ENCODE data around the gene PCAT7.

PCAT7 gene

DNA sequence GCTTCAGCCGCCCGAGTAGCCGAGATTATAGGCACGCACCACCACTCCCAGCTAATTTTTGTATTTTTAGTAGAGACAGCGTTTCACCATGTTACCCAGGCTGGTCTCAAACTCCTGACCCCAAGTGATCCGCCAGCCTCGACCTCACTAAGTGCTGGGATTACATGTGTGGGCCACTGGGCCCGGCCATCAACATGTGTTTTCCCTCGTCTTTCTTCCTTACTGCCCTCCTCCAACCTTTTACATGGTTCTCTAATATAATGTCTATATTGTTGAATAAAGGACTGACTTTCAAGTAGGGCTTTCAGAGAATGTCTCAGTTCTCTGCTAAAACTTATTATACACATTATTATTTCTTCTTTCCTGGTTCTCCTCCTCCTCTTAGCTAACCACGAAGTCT, 21.3 kb upstream of the PCAT7 start (continued):
- TF ChIP-seq, protein P1, sequence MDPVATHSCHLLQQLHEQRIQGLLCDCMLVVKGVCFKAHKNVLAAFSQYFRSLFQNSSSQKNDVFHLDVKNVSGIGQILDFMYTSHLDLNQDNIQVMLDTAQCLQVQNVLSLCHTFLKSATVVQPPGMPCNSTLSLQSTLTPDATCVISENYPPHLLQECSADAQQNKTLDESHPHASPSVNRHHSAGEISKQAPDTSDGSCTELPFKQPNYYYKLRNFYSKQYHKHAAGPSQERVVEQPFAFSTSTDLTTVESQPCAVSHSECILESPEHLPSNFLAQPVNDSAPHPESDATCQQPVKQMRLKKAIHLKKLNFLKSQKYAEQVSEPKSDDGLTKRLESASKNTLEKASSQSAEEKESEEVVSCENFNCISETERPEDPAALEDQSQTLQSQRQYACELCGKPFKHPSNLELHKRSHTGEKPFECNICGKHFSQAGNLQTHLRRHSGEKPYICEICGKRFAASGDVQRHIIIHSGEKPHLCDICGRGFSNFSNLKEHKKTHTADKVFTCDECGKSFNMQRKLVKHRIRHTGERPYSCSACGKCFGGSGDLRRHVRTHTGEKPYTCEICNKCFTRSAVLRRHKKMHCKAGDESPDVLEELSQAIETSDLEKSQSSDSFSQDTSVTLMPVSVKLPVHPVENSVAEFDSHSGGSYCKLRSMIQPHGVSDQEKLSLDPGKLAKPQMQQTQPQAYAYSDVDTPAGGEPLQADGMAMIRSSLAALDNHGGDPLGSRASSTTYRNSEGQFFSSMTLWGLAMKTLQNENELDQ (tag by site-specific recombination; IDR thresholded peaks at IDR 0.05; ENCODE audit: low read depth), result no peak
- TF ChIP-seq, protein P2, sequence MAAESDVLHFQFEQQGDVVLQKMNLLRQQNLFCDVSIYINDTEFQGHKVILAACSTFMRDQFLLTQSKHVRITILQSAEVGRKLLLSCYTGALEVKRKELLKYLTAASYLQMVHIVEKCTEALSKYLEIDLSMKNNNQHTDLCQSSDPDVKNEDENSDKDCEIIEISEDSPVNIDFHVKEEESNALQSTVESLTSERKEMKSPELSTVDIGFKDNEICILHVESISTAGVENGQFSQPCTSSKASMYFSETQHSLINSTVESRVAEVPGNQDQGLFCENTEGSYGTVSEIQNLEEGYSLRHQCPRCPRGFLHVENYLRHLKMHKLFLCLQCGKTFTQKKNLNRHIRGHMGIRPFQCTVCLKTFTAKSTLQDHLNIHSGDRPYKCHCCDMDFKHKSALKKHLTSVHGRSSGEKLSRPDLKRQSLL (tag by site-specific recombination; IDR thresholded peaks at IDR 0.05), result no peak
- no peak for TF ChIP-seq ZNF521 (tag by site-specific recombination; IDR thresholded peaks at IDR 0.05)
- no peak for TF ChIP-seq ZNF341 (tag by site-specific recombination; IDR thresholded peaks at IDR 0.05; ENCODE audit: low read depth)
- TF ChIP-seq, protein P3, sequence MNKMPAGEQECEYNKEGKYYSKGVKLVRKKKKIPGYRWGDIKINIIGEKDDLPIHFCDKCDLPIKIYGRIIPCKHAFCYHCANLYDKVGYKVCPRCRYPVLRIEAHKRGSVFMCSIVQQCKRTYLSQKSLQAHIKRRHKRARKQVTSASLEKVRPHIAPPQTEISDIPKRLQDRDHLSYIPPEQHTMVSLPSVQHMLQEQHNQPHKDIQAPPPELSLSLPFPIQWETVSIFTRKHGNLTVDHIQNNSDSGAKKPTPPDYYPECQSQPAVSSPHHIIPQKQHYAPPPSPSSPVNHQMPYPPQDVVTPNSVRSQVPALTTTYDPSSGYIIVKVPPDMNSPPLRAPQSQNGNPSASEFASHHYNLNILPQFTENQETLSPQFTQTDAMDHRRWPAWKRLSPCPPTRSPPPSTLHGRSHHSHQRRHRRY (tag by site-specific recombination; IDR thresholded peaks at IDR 0.05), result no peak
- TF ChIP-seq, protein P4, sequence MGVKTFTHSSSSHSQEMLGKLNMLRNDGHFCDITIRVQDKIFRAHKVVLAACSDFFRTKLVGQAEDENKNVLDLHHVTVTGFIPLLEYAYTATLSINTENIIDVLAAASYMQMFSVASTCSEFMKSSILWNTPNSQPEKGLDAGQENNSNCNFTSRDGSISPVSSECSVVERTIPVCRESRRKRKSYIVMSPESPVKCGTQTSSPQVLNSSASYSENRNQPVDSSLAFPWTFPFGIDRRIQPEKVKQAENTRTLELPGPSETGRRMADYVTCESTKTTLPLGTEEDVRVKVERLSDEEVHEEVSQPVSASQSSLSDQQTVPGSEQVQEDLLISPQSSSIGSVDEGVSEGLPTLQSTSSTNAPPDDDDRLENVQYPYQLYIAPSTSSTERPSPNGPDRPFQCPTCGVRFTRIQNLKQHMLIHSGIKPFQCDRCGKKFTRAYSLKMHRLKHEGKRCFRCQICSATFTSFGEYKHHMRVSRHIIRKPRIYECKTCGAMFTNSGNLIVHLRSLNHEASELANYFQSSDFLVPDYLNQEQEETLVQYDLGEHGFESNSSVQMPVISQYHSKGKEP (tag by site-specific recombination; IDR thresholded peaks at IDR 0.05), result no peak
- TF ChIP-seq ZNF433 (tag by site-specific recombination; IDR thresholded peaks at IDR 0.05; ENCODE audit: low read depth), result no peak
- no peak for TF ChIP-seq ZNF791 (tag by site-specific recombination; IDR thresholded peaks at IDR 0.05)
- TF ChIP-seq, protein P5, sequence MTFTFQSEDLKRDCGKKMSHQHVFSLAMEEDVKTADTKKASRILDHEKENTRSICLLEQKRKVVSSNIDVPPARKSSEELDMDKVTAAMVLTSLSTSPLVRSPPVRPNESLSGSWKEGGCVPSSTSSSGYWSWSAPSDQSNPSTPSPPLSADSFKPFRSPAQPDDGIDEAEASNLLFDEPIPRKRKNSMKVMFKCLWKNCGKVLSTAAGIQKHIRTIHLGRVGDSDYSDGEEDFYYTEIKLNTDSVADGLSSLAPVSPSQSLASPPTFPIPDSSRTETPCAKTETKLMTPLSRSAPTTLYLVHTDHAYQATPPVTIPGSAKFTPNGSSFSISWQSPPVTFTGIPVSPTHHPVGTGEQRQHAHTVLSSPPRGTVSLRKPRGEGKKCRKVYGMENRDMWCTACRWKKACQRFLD (tag by site-specific recombination; IDR thresholded peaks at IDR 0.05), result no peak
- no peak for TF ChIP-seq ZNF335 (tag by site-specific recombination; conservative IDR thresholded peaks at IDR 0.05)

DNA sequence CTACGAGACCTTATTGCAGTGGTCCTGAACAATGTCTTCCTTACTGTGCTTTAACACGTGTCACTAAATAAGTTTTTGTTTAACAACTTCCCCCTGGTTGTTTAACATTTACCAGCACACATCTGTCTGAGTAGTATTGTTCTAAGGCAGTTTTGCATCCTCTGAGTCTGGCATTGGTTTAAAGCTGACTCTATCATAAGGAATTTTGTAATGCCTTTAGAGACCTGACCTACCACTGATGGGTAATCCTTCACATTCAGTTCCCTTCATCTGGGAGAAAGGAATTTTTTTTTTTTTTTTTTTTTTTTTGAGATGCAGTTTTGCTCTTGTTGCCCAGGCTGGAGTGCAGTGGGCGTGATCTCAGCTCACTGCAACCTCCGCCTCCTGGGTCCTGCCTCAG, 20.0 kb upstream of the PCAT7 start:
- H3K4me1 ChIP-seq (ENCODE audit: control insufficient read depth, insufficient read depth, low read length), result no peaks in the 10 kb centered on the region
- H3K27ac ChIP-seq (ENCODE audit: extremely low read depth, low read depth, low read length), result no peak overlapping the region
- H3K9me3 ChIP-seq (ENCODE audit: control insufficient read depth, insufficient read depth, low read depth, low read length), result no peaks in the 10 kb centered on the region
- no peak overlapping the region for H3K4me3 ChIP-seq (ENCODE audit: low read depth, low read length)
- H3K36me3 ChIP-seq (ENCODE audit: control insufficient read depth in 2 of 2, insufficient read depth in 1 of 2, low read length in 2 of 2), result no peaks in the 10 kb centered on the region
- POLR2A ChIA-PET, result no interaction called here
- CTCF ChIA-PET, result interaction anchor here (0.6 kb wide), 1 partner anchor 8 kb away, joined by 3 read pairs; no protein-coding TSS in a partner anchor
- TF ChIP-seq ZNF140 (tag by site-specific recombination; IDR thresholded peaks at IDR 0.05) (no peak), ZNF23 (tag by site-specific recombination; IDR thresholded peaks at IDR 0.05; ENCODE audit: borderline replicate concordance) (no peak), ZBTB1 (tag by site-specific recombination; IDR thresholded peaks at IDR 0.05) (no peak), ZNF664 (tag by site-specific recombination; IDR thresholded peaks at IDR 0.05) (no peak), ZNF530 (tag by site-specific recombination; IDR thresholded peaks at IDR 0.05; ENCODE audit: low read depth) (no peak), REPIN1 (tag by site-specific recombination; IDR thresholded peaks at IDR 0.05; ENCODE audit: low read depth) (no peak), ZNF292 (tag by site-specific recombination; IDR thresholded peaks at IDR 0.05; ENCODE audit: borderline replicate concordance, low read depth) (no peak)
- TF ChIP-seq, protein P6, sequence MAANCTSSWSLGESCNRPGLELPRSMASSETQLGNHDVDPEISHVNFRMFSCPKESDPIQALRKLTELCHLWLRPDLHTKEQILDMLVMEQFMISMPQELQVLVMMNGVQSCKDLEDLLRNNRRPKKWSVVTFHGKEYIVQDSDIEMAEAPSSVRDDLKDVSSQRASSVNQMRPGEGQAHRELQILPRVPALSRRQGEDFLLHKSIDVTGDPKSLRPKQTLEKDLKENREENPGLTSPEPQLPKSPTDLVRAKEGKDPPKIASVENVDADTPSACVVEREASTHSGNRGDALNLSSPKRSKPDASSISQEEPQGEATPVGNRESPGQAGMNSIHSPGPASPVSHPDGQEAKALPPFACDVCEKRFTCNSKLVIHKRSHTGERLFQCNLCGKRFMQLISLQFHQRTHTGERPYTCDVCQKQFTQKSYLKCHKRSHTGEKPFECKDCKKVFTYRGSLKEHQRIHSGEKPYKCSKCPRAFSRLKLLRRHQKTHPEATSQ (tag by site-specific recombination; IDR thresholded peaks at IDR 0.05), result no peak
- TF ChIP-seq, protein P7, sequence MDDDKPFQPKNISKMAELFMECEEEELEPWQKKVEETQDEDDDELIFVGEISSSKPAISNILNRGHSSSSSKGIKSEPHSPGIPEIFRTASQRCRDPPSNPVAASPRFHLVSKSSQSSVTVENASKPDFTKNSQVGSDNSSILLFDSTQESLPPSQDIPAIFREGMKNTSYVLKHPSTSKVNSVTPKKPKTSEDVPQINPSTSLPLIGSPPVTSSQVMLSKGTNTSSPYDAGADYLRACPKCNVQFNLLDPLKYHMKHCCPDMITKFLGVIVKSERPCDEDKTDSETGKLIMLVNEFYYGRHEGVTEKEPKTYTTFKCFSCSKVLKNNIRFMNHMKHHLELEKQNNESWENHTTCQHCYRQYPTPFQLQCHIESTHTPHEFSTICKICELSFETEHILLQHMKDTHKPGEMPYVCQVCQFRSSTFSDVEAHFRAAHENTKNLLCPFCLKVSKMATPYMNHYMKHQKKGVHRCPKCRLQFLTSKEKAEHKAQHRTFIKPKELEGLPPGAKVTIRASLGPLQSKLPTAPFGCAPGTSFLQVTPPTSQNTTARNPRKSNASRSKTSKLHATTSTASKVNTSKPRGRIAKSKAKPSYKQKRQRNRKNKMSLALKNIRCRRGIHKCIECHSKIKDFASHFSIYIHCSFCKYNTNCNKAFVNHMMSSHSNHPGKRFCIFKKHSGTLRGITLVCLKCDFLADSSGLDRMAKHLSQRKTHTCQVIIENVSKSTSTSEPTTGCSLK (tag by site-specific recombination; IDR thresholded peaks at IDR 0.05), result no peak
- TF ChIP-seq, protein P8, sequence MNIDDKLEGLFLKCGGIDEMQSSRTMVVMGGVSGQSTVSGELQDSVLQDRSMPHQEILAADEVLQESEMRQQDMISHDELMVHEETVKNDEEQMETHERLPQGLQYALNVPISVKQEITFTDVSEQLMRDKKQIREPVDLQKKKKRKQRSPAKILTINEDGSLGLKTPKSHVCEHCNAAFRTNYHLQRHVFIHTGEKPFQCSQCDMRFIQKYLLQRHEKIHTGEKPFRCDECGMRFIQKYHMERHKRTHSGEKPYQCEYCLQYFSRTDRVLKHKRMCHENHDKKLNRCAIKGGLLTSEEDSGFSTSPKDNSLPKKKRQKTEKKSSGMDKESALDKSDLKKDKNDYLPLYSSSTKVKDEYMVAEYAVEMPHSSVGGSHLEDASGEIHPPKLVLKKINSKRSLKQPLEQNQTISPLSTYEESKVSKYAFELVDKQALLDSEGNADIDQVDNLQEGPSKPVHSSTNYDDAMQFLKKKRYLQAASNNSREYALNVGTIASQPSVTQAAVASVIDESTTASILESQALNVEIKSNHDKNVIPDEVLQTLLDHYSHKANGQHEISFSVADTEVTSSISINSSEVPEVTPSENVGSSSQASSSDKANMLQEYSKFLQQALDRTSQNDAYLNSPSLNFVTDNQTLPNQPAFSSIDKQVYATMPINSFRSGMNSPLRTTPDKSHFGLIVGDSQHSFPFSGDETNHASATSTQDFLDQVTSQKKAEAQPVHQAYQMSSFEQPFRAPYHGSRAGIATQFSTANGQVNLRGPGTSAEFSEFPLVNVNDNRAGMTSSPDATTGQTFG (tag by site-specific recombination; IDR thresholded peaks at IDR 0.05; ENCODE audit: borderline replicate concordance), result no peak
- TF ChIP-seq, protein P9, sequence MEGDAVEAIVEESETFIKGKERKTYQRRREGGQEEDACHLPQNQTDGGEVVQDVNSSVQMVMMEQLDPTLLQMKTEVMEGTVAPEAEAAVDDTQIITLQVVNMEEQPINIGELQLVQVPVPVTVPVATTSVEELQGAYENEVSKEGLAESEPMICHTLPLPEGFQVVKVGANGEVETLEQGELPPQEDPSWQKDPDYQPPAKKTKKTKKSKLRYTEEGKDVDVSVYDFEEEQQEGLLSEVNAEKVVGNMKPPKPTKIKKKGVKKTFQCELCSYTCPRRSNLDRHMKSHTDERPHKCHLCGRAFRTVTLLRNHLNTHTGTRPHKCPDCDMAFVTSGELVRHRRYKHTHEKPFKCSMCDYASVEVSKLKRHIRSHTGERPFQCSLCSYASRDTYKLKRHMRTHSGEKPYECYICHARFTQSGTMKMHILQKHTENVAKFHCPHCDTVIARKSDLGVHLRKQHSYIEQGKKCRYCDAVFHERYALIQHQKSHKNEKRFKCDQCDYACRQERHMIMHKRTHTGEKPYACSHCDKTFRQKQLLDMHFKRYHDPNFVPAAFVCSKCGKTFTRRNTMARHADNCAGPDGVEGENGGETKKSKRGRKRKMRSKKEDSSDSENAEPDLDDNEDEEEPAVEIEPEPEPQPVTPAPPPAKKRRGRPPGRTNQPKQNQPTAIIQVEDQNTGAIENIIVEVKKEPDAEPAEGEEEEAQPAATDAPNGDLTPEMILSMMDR (tag by site-specific recombination; IDR thresholded peaks at IDR 0.05), result no peak

Data from HEK293 (cell line).